HG03064 (cell line): ENCODE measurements around the gene PNPLA3.

Experiments
- ATAC-seq: cut with Tn5 transposase; IDR thresholded peaks from one replicate; pipeline ENCODE4 v1.9.1; 2021; ENCODE audit warnings: low read depth; ENCODE audit not compliant: unreplicated experiment

PNPLA3 gene

GRCh38 chr22:43923631-43924464, at the start of gene PNPLA3:
Gene PNPLA3, plus strand, starts transcription at chr22:43923805. Its CDS starts 107 bp downstream, at chr22:43923912.
- no peak for ATAC-seq

GRCh38 chr22:43876866-43877509, 46.6 kb upstream of the PNPLA3 start:
- no peak for ATAC-seq

- ATAC-seq: no peak
Observed at GRCh38 chr22:43878079-43878795, 45.4 kb upstream of the PNPLA3 start.

- ATAC-seq: no peak
Observed at GRCh38 chr22:43878831-43879550, 44.6 kb upstream of the PNPLA3 start.

- no peak for ATAC-seq
Observed at GRCh38 chr22:43879901-43880540, 43.6 kb upstream of the PNPLA3 start.

GRCh38 chr22:43880541-43880991, 43.0 kb upstream of the PNPLA3 start:
- no peak for ATAC-seq

GRCh38 chr22:43881091-43882061, 42.2 kb upstream of the PNPLA3 start:
- ATAC-seq: no peak

- ATAC-seq: no peak
Observed at GRCh38 chr22:43882122-43882767, 41.4 kb upstream of the PNPLA3 start.

GRCh38 chr22:43883012-43883661, 40.5 kb upstream of the PNPLA3 start:
- no peak for ATAC-seq

GRCh38 chr22:43883719-43884415, 39.7 kb upstream of the PNPLA3 start:
- ATAC-seq: no peak

- peak; percentile 68 for ATAC-seq
Observed at GRCh38 chr22:43884600-43885318, 38.8 kb upstream of the PNPLA3 start.

GRCh38 chr22:43885319-43885671, 38.3 kb upstream of the PNPLA3 start:
- ATAC-seq: no peak

- no peak for ATAC-seq
Observed at GRCh38 chr22:43885786-43886185, 37.8 kb upstream of the PNPLA3 start.

GRCh38 chr22:43886231-43886630, 37.4 kb upstream of the PNPLA3 start:
- ATAC-seq: no peak

- no peak for ATAC-seq
Observed at GRCh38 chr22:43887391-43887790, 36.2 kb upstream of the PNPLA3 start.

- ATAC-seq: no peak
Observed at GRCh38 chr22:43888740-43889139, 34.9 kb upstream of the PNPLA3 start.
